K562 (cell line): ENCODE results near the gene MRPS18B. TPM values are rescaled to one million over a fixed set of nuclear protein-coding genes. Genes with fewer than 3 reads are reported as not detected.

Experiments used
- ARNT ChIP-seq, 2 experiments: fragments of 450-650 bp; IDR thresholded peaks; 2 replicates each; pipeline ENCODE4 v1.6.1; 2016; ENCODE audit warnings: mild to moderate bottlenecking in 1 of 2
- BHLHE40 ChIP-seq: IDR thresholded peaks from 2 replicates; pipeline ENCODE4 v1.6.1; 2011; ENCODE audit warnings: low read length, improper control_type of control experiment
- KAT8 ChIP-seq: fragments of 450-650 bp; IDR thresholded peaks from 2 replicates; pipeline ENCODE4 v1.6.1; 2016; ENCODE audit warnings: low read depth, mild to moderate bottlenecking
- LCOR ChIP-seq: sonication (generic); formaldehyde crosslinking; IDR thresholded peaks from 2 replicates; pipeline ENCODE4 v1.8.0; 2022; ENCODE audit warnings: mild to moderate bottlenecking, missing genetic modification reagents
- MTA2 ChIP-seq: fragments of 450-650 bp; IDR thresholded peaks from 2 replicates; pipeline ENCODE4 v1.6.1; 2016; ENCODE audit warnings: low read depth
- NFIX ChIP-seq: fragments of 250-450 bp; sonication (Bioruptor Pico); IDR thresholded peaks from 2 replicates; pipeline ENCODE4 v1.4.0; 2020; ENCODE audit warnings: low read depth, mild to moderate bottlenecking, moderate library complexity
- RAD21 ChIP-seq, 2 experiments: fragments of 250-450 bp in 1 of 2; fragments of 450-650 bp in 1 of 2; sonication (Bioruptor Pico) in 1 of 2; formaldehyde crosslinking in 1 of 2; IDR thresholded peaks in 1 of 2; conservative IDR thresholded peaks in 1 of 2; 2 replicates each; pipeline versions ENCODE4 v1.4.0 to v1.8.0; 2020 to 2022; ENCODE audit warnings: mild to moderate bottlenecking in 2 of 2, moderate library complexity in 1 of 2
- TEAD2 ChIP-seq: fragments of 450-650 bp; IDR thresholded peaks from 2 replicates; pipeline ENCODE4 v1.6.1; 2016; ENCODE audit warnings: missing genetic modification characterization, control low read depth, missing compliant biosample characterization
- TOE1 ChIP-seq, 2 experiments: fragments of 450-650 bp in 1 of 2; sonication (generic) in 1 of 2; formaldehyde crosslinking in 1 of 2; IDR thresholded peaks; 2 replicates each; pipeline versions ENCODE4 v1.7.1 to v1.8.0; 2016 to 2022; ENCODE audit warnings: borderline replicate concordance in 2 of 2, mild to moderate bottlenecking in 2 of 2, antibody characterized with exemption in 1 of 2, inconsistent platforms in 1 of 2, low read depth in 1 of 2, missing genetic modification reagents in 1 of 2, moderate library complexity in 1 of 2
- XRCC4 ChIP-seq: IDR thresholded peaks from one replicate; pipeline ENCODE4 v1.6.1; 2011; ENCODE audit not compliant: insufficient read depth, insufficient read length; ENCODE audit errors: extremely low read depth
- ZC3H8 ChIP-seq: fragments of 450-650 bp; IDR thresholded peaks from 2 replicates; pipeline ENCODE4 v1.6.1; 2017
- ZKSCAN3 ChIP-seq: fragments of 250-450 bp; sonication (Bioruptor Pico); IDR thresholded peaks from 2 replicates; pipeline ENCODE4 v1.4.0; 2020
- ZNF121 ChIP-seq: sonication (generic); formaldehyde crosslinking; conservative IDR thresholded peaks from 2 replicates; pipeline ENCODE4 v1.8.0; 2022; ENCODE audit warnings: missing genetic modification reagents
- ZNF124 ChIP-seq: sonication (generic); formaldehyde crosslinking; IDR thresholded peaks from 2 replicates; pipeline ENCODE4 v1.8.1; 2022; ENCODE audit warnings: missing genetic modification reagents
- ZSCAN29 ChIP-seq: fragments of 450-650 bp; IDR thresholded peaks from 2 replicates; pipeline ENCODE4 v1.6.1; 2017
- polyA plus RNA-seq, 8 experiments: library from polyadenylated mRNA; depleted of rRNA in 4 of 8; stranded (reverse) in 5 of 8; unstranded in 3 of 8; fragments of >200 nt; fragmentation: Nextera tagmentation in 2 of 8; fragmentation: Illumina TruSeq in 1 of 8; extraction: Ambion mirVana in 2 of 8; extraction: Trizol in 1 of 8; gene quantifications; 2 replicates each; pipeline versions ENCODE4 v1.2.1 to v1.2.3, GENCODE V29; 2011 to 2014; ENCODE audit warnings: inconsistent platforms in 1 of 8, missing spikeins in 1 of 8
- total RNA-seq, 7 experiments: library from RNA; depleted of rRNA in 6 of 7; stranded (reverse); fragments of >200 nt in 6 of 7; fragmentation: Illumina TruSeq in 2 of 7; extraction: Trizol in 2 of 7; gene quantifications; 2 replicates each; pipeline versions ENCODE4 v1.2.1 to v1.2.3, GENCODE V29; 2011 to 2021; ENCODE audit warnings: low replicate concordance in 1 of 7
- TF ChIP-seq, protein P1 (sequence below): IDR thresholded peaks from 2 replicates; pipeline ENCODE4 v1.6.1; 2011; ENCODE audit warnings: borderline replicate concordance, low read depth, mild to moderate bottlenecking, moderate library complexity, low read length; ENCODE audit not compliant: insufficient read depth, poor library complexity, severe bottlenecking
- TF ChIP-seq, protein P2 (sequence below): fragments of 250-450 bp; sonication (Bioruptor Pico); IDR thresholded peaks from 2 replicates; pipeline ENCODE4 v1.5.0; 2020; ENCODE audit warnings: mild to moderate bottlenecking
- TF ChIP-seq, protein P3 (sequence below): IDR thresholded peaks from 2 replicates; pipeline ENCODE4 v1.6.1; 2012; ENCODE audit warnings: low read depth, low read length, improper control_type of control experiment, borderline replicate concordance
- TF ChIP-seq, protein P4 (sequence below): IDR thresholded peaks from 2 replicates; pipeline ENCODE4 v1.6.1; 2011; ENCODE audit not compliant: insufficient read length; ENCODE audit errors: extremely low read depth
- TF ChIP-seq, protein P5 (sequence below): fragments of 250-450 bp; sonication (Bioruptor Pico); IDR thresholded peaks from 2 replicates; pipeline ENCODE4 v1.5.1; 2021; ENCODE audit warnings: mild to moderate bottlenecking

The MRPS18B gene
- total and polyA plus RNA-seq, 9 of the 15 experiments (the other 6 are each of a cell fraction or from before 2014, with no cell fraction given), result 132 to 383 (median 178) TPM

DNA sequence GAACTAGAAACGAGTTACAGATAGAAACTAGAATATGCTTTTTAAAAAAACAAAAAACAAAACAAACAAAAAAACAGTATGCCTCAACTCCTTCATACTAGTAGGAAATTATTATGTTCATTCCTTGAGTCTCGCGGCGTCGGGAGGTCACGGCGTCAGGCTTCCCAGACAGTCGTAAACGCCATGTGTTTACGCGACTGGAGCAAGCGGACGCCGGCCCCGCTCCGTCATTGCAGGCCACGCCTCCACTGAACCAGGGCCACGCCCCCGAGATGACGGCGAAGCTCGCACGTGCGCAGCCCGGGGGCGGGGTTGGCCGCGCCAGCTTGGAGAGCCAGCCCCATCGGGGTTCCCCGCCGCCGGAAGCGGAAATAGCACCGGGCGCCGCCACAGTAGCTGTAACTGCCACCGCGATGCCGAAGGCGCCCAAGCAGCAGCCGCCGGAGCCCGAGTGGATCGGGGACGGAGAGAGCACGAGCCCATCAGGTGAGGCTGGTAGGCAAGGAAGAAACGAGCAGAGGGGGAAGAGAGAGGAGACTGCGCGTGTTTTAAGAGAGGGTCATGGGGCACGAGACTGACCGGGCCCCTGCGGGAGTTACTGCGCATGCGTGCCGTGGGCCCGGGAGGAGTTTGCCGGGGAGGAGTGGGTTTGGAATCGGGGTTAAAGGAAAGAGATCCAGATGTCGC is 46.4 kb upstream of the MRPS18B start, which contains the start of gene ABCF1 (continued):
- TF ChIP-seq, protein P1, sequence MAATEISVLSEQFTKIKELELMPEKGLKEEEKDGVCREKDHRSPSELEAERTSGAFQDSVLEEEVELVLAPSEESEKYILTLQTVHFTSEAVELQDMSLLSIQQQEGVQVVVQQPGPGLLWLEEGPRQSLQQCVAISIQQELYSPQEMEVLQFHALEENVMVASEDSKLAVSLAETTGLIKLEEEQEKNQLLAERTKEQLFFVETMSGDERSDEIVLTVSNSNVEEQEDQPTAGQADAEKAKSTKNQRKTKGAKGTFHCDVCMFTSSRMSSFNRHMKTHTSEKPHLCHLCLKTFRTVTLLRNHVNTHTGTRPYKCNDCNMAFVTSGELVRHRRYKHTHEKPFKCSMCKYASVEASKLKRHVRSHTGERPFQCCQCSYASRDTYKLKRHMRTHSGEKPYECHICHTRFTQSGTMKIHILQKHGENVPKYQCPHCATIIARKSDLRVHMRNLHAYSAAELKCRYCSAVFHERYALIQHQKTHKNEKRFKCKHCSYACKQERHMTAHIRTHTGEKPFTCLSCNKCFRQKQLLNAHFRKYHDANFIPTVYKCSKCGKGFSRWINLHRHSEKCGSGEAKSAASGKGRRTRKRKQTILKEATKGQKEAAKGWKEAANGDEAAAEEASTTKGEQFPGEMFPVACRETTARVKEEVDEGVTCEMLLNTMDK, result no peak
- TF ChIP-seq ZNF121 (no peak), TOE1 (IDR thresholded peaks at IDR 0.05; ENCODE audit: borderline replicate concordance) (peak; percentile 91), TOE1 (CRISPR knock-in tag; IDR thresholded peaks at IDR 0.05; ENCODE audit: borderline replicate concordance, low read depth) (no peak), ZNF124 (CRISPR knock-in tag) (no peak), ZSCAN29 (no peak), BHLHE40 (peak; percentile 99), KAT8 (no peak), NFIX (CRISPR knock-in tag) (no peak), ZKSCAN3 (CRISPR knock-in tag) (no peak), LCOR (CRISPR knock-in tag) (peak; percentile 85), ARNT (IDR thresholded peaks at IDR 0.05) (peak in 1 of 2 experiments; percentile 12; a peak in 1 of 4 replicates), MTA2 (no peak; the same call in 1 of the 2 replicates), RAD21 (CRISPR knock-in tag; conservative IDR thresholded peaks at IDR 0.05 in 1 of 2, IDR thresholded peaks at IDR 0.05 in 1 of 2) (no peak), ZC3H8 (no peak), XRCC4 (no peak), TEAD2 (no peak)
- TF ChIP-seq, protein P2, sequence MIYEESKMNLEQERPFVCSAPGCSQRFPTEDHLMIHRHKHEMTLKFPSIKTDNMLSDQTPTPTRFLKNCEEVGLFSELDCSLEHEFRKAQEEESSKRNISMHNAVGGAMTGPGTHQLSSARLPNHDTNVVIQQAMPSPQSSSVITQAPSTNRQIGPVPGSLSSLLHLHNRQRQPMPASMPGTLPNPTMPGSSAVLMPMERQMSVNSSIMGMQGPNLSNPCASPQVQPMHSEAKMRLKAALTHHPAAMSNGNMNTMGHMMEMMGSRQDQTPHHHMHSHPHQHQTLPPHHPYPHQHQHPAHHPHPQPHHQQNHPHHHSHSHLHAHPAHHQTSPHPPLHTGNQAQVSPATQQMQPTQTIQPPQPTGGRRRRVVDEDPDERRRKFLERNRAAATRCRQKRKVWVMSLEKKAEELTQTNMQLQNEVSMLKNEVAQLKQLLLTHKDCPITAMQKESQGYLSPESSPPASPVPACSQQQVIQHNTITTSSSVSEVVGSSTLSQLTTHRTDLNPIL (CRISPR knock-in tag), result no peak
- TF ChIP-seq, protein P3, sequence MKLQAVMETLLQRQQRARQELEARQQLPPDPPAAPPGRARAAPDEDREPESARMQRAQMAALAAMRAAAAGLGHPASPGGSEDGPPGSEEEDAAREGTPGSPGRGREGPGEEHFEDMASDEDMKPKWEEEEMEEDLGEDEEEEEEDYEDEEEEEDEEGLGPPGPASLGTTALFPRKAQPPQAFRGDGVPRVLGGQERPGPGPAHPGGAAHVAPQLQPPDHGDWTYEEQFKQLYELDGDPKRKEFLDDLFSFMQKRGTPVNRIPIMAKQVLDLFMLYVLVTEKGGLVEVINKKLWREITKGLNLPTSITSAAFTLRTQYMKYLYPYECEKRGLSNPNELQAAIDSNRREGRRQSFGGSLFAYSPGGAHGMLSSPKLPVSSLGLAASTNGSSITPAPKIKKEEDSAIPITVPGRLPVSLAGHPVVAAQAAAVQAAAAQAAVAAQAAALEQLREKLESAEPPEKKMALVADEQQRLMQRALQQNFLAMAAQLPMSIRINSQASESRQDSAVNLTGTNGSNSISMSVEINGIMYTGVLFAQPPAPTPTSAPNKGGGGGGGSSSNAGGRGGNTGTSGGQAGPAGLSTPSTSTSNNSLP, result no peak
- TF ChIP-seq, protein P4, sequence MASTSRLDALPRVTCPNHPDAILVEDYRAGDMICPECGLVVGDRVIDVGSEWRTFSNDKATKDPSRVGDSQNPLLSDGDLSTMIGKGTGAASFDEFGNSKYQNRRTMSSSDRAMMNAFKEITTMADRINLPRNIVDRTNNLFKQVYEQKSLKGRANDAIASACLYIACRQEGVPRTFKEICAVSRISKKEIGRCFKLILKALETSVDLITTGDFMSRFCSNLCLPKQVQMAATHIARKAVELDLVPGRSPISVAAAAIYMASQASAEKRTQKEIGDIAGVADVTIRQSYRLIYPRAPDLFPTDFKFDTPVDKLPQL, result no peak
- TF ChIP-seq, protein P5, sequence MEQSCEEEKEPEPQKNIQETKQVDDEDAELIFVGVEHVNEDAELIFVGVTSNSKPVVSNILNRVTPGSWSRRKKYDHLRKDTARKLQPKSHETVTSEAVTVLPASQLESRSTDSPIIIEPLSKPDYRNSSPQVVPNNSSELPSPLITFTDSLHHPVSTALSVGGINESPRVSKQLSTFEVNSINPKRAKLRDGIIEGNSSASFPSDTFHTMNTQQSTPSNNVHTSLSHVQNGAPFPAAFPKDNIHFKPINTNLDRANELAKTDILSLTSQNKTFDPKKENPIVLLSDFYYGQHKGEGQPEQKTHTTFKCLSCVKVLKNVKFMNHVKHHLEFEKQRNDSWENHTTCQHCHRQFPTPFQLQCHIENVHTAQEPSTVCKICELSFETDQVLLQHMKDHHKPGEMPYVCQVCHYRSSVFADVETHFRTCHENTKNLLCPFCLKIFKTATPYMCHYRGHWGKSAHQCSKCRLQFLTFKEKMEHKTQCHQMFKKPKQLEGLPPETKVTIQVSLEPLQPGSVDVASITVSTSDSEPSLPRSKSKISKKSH (CRISPR knock-in tag), result no peak
